Tibial artery (tissue), 4 donors: Measurements from ENCODE around the gene WSCD1.

ENCODE experiments used
- DNase-seq, 2 donors: peaks; one replicate each; pipeline ENCODE4 v3.0.0-alpha.2; 2019
- H3K27ac ChIP-seq, 2 donors: fragments of 200-600 bp; sonication (generic) in 1 of 2; 1 replicate in 1 of 2; 2 replicates in 1 of 2; pipeline ENCODE4 v1.5.1; 2018 to 2019; ENCODE audit warnings: mild to moderate bottlenecking in 1 of 2
- H3K27me3 ChIP-seq, 2 donors: fragments of 200-600 bp; sonication (generic) in 1 of 2; one replicate each; pipeline versions ENCODE4 v1.5.1 to v1.6.0; 2016 to 2019
- H3K36me3 ChIP-seq, 3 donors: fragments of 200-600 bp; sonication (generic) in 2 of 3; one replicate each; pipeline ENCODE4 v1.5.1; 2016 to 2019; ENCODE audit warnings: mild to moderate bottlenecking in 2 of 3
- H3K4me1 ChIP-seq, 4 donors: fragments of 200-600 bp; sonication (generic) in 2 of 4; 1 replicate in 3 of 4; 2 replicates in 1 of 4; pipeline ENCODE4 v1.5.1; 2016 to 2019
- H3K4me3 ChIP-seq, 2 donors: fragments of 200-600 bp; sonication (generic) in 1 of 2; 1 replicate in 1 of 2; 2 replicates in 1 of 2; pipeline ENCODE4 v1.5.1; 2018 to 2019; ENCODE audit warnings: mild to moderate bottlenecking in 2 of 2
- H3K9me3 ChIP-seq, 3 donors: fragments of 200-600 bp; sonication (generic) in 1 of 3; one replicate each; pipeline ENCODE4 v1.5.1; 2016 to 2019
- CTCF ChIP-seq, 2 experiments: fragments of 200-600 bp in 1 of 2; fragments of 450-650 bp in 1 of 2; IDR thresholded peaks; one replicate each; pipeline ENCODE4 v1.5.1; 2017 to 2019; ENCODE audit warnings: antibody characterized with exemption in 2 of 2, mild to moderate bottlenecking in 1 of 2, moderate library complexity in 1 of 2
- intact Hi-C: fragments of 100-400 bp; cut with DNase I; formaldehyde crosslinking; loops from one replicate; pipeline ENCODE4 v1.15.0; 2023; ENCODE audit warnings: low total_unique reads

The WSCD1 gene

DNA sequence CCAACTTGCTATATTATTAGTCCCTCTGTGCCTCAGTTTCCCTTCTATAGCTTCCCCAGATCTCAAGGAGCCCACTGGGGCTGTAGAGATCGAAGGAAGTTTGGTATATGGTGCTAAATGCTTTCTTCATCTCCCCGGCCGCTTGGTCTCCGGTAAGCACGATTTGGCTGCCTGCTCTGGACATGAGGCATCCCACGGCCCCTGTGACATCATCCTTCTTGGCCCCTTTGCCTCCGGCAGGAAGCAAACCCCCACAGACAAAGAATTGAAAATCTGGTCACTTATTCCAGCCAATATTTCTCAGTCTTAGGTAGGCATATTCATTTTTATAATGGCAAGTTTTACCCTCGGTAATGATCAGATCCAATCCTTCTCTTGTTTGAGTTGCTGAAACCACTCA is 65.8 kb downstream of the WSCD1 start:
- Histone ChIP-seq H3K27ac (no peak overlapping the region), H3K27me3 (peaks cover 0 to 3% of the 10 kb centered on the region in 2 donors), H3K4me1 (no peaks in the 10 kb centered on the region), H3K36me3 (no peaks in the 10 kb centered on the region), H3K9me3 (no peaks in the 10 kb centered on the region), H3K4me3 (no peak overlapping the region)
- TF ChIP-seq CTCF (IDR thresholded peaks at IDR 0.05), result no peak
- intact Hi-C loops, result no loop called here
- no peak for DNase-seq

DNA sequence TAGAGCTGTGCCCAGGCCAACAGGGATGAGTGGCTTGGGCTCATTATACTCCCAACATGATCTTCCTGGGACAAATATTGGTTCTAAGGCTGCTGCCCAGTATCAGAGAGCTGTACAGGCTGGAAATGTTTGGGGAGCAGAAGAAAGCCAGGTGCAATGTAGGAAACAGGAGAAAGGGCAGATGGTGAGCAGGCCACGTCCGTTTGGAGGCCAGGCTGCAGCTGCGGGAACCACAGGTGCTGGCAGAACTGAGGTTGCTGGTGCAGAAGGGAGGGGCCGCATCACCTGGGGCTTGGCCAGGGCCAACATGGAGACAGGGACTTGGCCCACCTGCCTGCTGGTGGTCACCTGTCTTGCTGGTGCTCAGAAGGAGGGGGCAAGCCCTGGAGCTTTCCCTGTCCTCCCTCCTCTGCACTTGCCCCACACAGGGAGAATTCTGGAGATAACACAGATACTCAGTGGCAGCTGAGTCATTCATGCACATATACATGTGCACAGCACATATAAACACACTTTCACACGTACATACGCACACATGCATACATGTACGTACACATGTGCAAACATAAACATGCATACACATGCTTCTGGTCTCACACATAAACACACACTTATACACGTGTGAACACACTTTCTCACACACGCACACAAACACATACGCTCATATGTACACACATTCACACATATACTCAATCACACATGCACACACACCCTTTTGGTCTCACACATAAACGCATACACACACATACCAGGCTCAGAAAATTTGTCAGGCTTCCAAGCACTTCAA is 67.7 kb downstream of the WSCD1 start:
- H3K36me3 ChIP-seq, result no peaks in the 10 kb centered on the region
- H3K4me3 ChIP-seq, result no peak overlapping the region
- H3K27me3 ChIP-seq, result peaks cover 0 to 3% of the 10 kb centered on the region in 2 donors
- no peak for DNase-seq
- H3K4me1 ChIP-seq, result no peaks in the 10 kb centered on the region
- H3K9me3 ChIP-seq, result no peaks in the 10 kb centered on the region
- intact Hi-C loops, result no loop called here
- TF ChIP-seq CTCF (IDR thresholded peaks at IDR 0.05), result no peak
- H3K27ac ChIP-seq, result no peak overlapping the region

DNA sequence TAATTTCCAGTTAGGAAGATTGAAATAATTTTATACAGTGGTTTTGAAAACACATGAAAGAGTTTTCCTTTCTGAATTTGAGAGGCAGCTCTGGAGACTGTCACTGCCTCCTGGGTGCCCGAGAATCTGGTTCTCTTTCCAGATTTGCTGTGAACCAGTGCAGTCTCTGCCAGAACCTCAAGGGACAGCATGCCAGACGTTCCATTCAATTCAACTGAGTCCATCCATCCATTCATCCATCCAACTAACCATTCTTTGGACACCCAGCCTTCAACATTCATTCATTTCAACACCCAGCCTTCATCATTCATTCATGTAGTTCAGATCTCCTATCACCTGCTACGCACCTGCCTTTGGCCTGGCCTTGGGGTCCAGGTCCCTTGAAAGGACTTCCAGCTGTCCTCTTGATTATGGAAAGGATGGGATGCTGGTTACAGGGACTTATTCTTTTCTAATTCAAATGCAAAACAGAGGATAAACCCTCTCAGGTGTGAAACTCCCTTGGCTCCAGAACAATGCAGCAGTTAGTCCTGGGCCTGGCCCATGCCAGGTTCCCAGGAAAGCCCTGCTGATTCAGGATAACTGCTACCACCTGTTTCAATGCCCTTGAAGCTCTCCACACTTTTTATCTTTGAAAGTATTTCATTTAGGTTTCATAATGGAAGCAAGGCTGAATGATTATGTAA is 68.7 kb downstream of the WSCD1 start:
- Histone ChIP-seq H3K27ac (no peak overlapping the region), H3K36me3 (no peaks in the 10 kb centered on the region), H3K4me1 (no peaks in the 10 kb centered on the region), H3K4me3 (no peak overlapping the region), H3K9me3 (no peaks in the 10 kb centered on the region), H3K27me3 (peaks cover 0 to 3% of the 10 kb centered on the region in 2 donors)
- no peak for TF ChIP-seq CTCF (IDR thresholded peaks at IDR 0.05)
- intact Hi-C loops, result no loop called here
- no peak for DNase-seq

- no peaks in the 10 kb centered on the region for H3K9me3 ChIP-seq
- no peak overlapping the region for H3K27ac ChIP-seq
- no peaks in the 10 kb centered on the region for H3K4me1 ChIP-seq
- no peak overlapping the region for H3K4me3 ChIP-seq
- H3K27me3 ChIP-seq, result peaks cover 0 to 3% of the 10 kb centered on the region in 2 donors
- TF ChIP-seq CTCF (IDR thresholded peaks at IDR 0.05), result no peak
- H3K36me3 ChIP-seq, result no peaks in the 10 kb centered on the region
- intact Hi-C loops, result no loop called here
- DNase-seq, result no peak
Measured at GRCh38 chr17:6139447-6139832, 69.3 kb downstream of the WSCD1 start.

GRCh38 chr17:6140188-6140587 is 70.0 kb downstream of the WSCD1 start:
- Histone ChIP-seq H3K4me3 (no peak overlapping the region), H3K4me1 (no peaks in the 10 kb centered on the region), H3K27me3 (peaks cover 0 to 3% of the 10 kb centered on the region in 2 donors), H3K36me3 (no peaks in the 10 kb centered on the region), H3K9me3 (no peaks in the 10 kb centered on the region), H3K27ac (no peak overlapping the region)
- no peak for DNase-seq
- TF ChIP-seq CTCF (IDR thresholded peaks at IDR 0.05), result no peak
- intact Hi-C loops, result no loop called here
